Activated CD8-positive, alpha-beta memory T cell treated with anti-CD3 and anti-CD28 coated beads, Interleukin-2, amount 50 U/mL, for 24 hours (primary cell): ENCODE data around the gene ABHD5.

Source experiments
- DNase-seq: peaks from one replicate; pipeline ENCODE4 v3.0.0-alpha.2; 2020; ENCODE audit errors: extremely low read depth

The ABHD5 gene

GRCh38 chr3:43718296-43718695 lies 27.6 kb downstream of the ABHD5 start:
- DNase-seq = no peak

GRCh38 chr3:43723121-43723734 lies 32.5 kb downstream of the ABHD5 start:
- no peak for DNase-seq

GRCh38 chr3:43726521-43726920 lies 35.8 kb downstream of the ABHD5 start:
- DNase-seq = no peak

- no peak for DNase-seq
These were observed 37.2 kb downstream of the ABHD5 start for GRCh38 chr3:43727930-43728329.

GRCh38 chr3:43728476-43728875 lies 37.7 kb downstream of the ABHD5 start:
- no peak for DNase-seq

GRCh38 chr3:43728947-43729346 lies 38.2 kb downstream of the ABHD5 start:
- DNase-seq = no peak

- no peak for DNase-seq
These were observed 39.1 kb downstream of the ABHD5 start for GRCh38 chr3:43729707-43730414.

GRCh38 chr3:43732747-43733425 lies 42.1 kb downstream of the ABHD5 start:
- DNase-seq = no peak

- no peak for DNase-seq
These were observed 43.0 kb downstream of the ABHD5 start for GRCh38 chr3:43733459-43734384.

- no peak for DNase-seq
These were observed 43.9 kb downstream of the ABHD5 start for GRCh38 chr3:43734685-43735084.

- no peak for DNase-seq
These were observed 44.9 kb downstream of the ABHD5 start for GRCh38 chr3:43735618-43736017.

GRCh38 chr3:43736558-43737440 lies 46.1 kb downstream of the ABHD5 start:
- DNase-seq = no peak

GRCh38 chr3:43738305-43738704 lies 47.6 kb downstream of the ABHD5 start:
- DNase-seq = no peak

GRCh38 chr3:43742920-43743319 lies 52.2 kb downstream of the ABHD5 start:
- DNase-seq = no peak

- DNase-seq = no peak
These were observed 56.9 kb downstream of the ABHD5 start for GRCh38 chr3:43747641-43748040.

- DNase-seq = no peak
These were observed 57.4 kb downstream of the ABHD5 start for GRCh38 chr3:43748179-43748578.

- no peak for DNase-seq
These were observed 57.9 kb downstream of the ABHD5 start for GRCh38 chr3:43748645-43749044.

- DNase-seq = no peak
These were observed 62.2 kb downstream of the ABHD5 start for GRCh38 chr3:43752905-43753304.

- no peak for DNase-seq
These were observed 63.3 kb downstream of the ABHD5 start for GRCh38 chr3:43753741-43754715.
